ENCODE data around the gene TTC17.

Gene TTC17

DNA sequence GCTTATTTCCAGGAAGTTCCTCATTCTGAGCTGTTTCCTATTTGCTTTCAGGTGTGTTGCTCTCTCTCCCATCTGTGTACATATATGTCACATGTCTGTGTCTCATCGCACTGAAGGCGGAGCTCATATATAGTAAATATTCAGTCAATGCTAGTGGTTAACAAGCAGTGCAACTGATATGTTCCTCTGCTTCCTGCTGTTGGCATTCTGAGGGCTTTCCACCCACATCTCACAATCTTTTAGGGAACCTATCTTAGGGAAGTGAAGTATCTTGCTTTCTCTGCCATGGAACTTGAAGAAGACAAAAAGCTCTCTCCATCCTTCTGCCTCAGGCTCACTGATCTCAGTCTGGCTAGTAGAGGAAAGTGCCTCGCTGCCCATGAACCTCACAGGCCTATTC lies 139.8 kb downstream of the TTC17 start:
- no peak for DNase-seq (ENCODE audit: low spot score)
- TF ChIP-seq, protein P1, sequence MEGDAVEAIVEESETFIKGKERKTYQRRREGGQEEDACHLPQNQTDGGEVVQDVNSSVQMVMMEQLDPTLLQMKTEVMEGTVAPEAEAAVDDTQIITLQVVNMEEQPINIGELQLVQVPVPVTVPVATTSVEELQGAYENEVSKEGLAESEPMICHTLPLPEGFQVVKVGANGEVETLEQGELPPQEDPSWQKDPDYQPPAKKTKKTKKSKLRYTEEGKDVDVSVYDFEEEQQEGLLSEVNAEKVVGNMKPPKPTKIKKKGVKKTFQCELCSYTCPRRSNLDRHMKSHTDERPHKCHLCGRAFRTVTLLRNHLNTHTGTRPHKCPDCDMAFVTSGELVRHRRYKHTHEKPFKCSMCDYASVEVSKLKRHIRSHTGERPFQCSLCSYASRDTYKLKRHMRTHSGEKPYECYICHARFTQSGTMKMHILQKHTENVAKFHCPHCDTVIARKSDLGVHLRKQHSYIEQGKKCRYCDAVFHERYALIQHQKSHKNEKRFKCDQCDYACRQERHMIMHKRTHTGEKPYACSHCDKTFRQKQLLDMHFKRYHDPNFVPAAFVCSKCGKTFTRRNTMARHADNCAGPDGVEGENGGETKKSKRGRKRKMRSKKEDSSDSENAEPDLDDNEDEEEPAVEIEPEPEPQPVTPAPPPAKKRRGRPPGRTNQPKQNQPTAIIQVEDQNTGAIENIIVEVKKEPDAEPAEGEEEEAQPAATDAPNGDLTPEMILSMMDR (IDR thresholded peaks at IDR 0.05; ENCODE audit: extremely low read depth, insufficient read depth, missing control alignments), result no peak
- in situ Hi-C loops (cut with MboI; ENCODE audit: low pct_unique_long_range_greater_than_20kb, low sequenced_read_pairs, unreplicated experiment), result no loop called here

DNA sequence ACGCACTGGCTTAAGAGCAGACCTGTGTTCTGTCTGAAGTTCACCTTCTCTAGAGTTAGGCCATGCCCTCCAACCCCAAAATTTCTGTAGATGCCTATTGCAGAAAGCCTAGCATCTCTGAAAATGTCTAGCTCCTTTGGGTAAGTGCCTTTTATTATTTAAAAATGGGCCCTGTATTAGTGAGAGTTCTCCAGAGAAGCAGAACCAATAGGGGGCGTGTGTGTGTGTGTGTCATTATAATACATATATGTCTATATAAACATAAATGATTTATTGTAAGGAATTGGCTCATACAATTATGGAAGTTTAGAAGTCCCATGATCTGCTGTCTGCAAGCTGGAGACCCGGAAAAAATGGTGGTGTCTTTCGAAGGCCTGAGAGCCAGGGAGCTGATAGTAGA lies 144.7 kb downstream of the TTC17 start:
- in situ Hi-C loops (cut with MboI; ENCODE audit: low pct_unique_long_range_greater_than_20kb, low sequenced_read_pairs, unreplicated experiment), result no loop called here
- TF ChIP-seq, protein P1 (IDR thresholded peaks at IDR 0.05; ENCODE audit: extremely low read depth, insufficient read depth, missing control alignments), result peak; percentile 28

DNA sequence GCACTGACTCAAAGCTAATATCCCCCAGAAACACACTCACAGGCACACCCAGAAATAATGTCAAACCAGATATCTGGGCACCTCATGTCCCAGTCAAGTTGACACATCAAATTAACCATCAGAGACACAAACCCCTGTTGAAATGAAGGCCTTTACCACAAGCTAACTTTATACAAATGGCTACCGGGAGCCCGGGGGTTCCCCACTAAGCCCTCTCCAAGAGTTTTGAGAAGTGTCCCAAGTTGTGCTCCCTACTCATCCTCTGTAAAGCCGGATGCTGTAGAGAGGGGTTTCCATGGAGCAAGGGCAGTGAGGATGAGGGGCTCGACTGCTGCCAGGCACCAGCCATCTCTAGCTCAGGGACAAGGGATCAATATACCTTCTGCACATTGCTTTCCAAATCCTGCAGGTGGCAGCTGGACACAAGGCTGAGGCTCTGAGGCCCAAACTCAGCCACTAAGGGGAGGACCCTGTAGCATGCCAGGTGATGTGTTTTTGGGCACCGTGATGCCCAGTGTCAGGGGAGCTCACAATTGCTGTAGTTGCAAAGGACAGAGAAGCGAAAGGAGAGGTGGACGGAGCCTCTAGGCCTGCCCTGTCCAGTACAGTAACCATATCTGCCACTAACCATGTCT lies 145.7 kb downstream of the TTC17 start:
- TF ChIP-seq, protein P1 (IDR thresholded peaks at IDR 0.05; ENCODE audit: extremely low read depth, insufficient read depth, missing control alignments), result peak; percentile 57
- DNase-seq (ENCODE audit: low spot score), result peak; percentile 43
- in situ Hi-C loops (cut with MboI; ENCODE audit: low pct_unique_long_range_greater_than_20kb, low sequenced_read_pairs, unreplicated experiment), result no loop called here

More for the DNA sequence above, 144.7 kb downstream of the TTC17 start:
- DNase-seq (ENCODE audit: low spot score), result no peak

DNA sequence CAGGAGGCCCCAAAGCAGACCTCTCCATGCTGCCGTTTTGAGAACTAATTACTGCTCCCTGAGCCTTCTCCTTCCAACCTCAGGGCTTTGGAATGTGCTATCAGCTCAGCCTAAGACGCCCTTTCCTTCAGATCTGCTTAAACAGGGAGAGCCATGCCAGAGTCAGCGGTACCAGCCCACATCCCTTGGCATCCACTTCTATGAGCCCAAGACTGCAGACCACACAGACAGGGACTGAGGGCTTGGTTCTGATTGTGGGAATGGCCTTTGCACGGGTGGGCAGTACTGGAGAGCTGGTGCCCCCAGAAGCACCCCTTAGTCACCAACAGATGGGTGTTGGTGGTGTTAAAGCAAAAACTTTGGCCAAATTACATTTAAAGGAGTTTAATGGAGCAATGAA lies 146.5 kb downstream of the TTC17 start:
- no peak for DNase-seq (ENCODE audit: low spot score)
- in situ Hi-C loops (cut with MboI; ENCODE audit: low pct_unique_long_range_greater_than_20kb, low sequenced_read_pairs, unreplicated experiment), result no loop called here
- TF ChIP-seq, protein P1 (IDR thresholded peaks at IDR 0.05; ENCODE audit: extremely low read depth, insufficient read depth, missing control alignments), result no peak

DNA sequence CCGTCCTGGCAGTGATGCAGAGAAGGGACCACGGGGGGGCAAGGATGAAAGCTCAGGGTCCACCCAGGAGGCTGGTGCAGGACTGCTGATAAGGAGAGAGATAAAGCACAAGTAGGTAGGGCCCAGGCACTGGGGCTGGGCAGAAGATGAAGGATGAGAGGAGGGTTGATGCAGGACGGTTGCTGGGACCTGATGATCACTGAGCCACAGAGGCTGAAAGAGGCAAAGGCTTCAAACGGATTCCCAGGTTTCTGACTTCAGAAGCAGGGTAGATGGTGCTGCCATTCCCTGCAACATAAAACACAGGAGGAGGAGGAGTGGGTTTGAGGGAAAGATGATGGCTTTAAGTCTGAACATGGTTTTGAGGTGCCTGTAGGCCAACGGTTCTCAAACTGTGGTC lies 148.5 kb downstream of the TTC17 start:
- in situ Hi-C loops (cut with MboI; ENCODE audit: low pct_unique_long_range_greater_than_20kb, low sequenced_read_pairs, unreplicated experiment), result no loop called here
- TF ChIP-seq, protein P1 (IDR thresholded peaks at IDR 0.05; ENCODE audit: extremely low read depth, insufficient read depth, missing control alignments), result no peak
- DNase-seq (ENCODE audit: low spot score), result no peak

DNA sequence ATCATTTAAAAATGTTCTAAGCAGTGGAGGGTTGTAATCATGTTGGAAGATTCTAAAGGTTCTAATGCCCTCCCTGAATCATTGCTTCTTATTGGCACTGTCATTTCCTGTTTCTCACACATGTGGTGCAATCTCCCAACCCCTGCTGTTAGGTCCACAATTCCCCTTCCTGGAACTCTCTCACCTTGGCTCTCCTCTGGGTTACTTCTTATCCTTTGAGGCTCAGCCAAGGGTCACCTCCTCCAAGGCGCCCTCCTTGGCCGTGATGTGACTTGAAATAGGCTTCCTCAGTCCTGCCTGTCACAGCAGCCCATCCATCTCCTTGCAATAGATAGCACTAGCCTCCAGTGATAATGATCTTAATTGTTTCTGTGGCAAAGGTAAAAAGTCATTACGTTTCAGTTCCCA lies 149.8 kb downstream of the TTC17 start:
- in situ Hi-C loops (cut with MboI; ENCODE audit: low pct_unique_long_range_greater_than_20kb, low sequenced_read_pairs, unreplicated experiment), result no loop called here

More for the DNA sequence above, 149.8 kb downstream of the TTC17 start:
- DNase-seq (ENCODE audit: low spot score), result no peak
- TF ChIP-seq, protein P1 (IDR thresholded peaks at IDR 0.05; ENCODE audit: extremely low read depth, insufficient read depth, missing control alignments), result no peak
